ENCODE results near the gene DAAM2. TPM values are rescaled to one million over a fixed set of nuclear protein-coding genes. Genes with fewer than 3 reads are reported as not detected.
A peak's percentile ranks its signal among the peaks of the same experiment; 100 is the strongest.

Gene DAAM2
- total and polyA plus RNA-seq, 3 experiments from 2014 or later: not detected

- Histone ChIP-seq H3K9me3 (ENCODE audit: low read length) (no peaks in the 10 kb centered on the region), H3K4me3 (ENCODE audit: low read length) (peak overlapping the region; percentile 31), H3K4me1 (ENCODE audit: insufficient read depth, low read length) (peaks cover 10% of the 10 kb centered on the region), H3K36me3 (ENCODE audit: insufficient read depth, low read length) (no peaks in the 10 kb centered on the region), H3K27ac (ENCODE audit: low read depth, low read length) (no peak overlapping the region), H3K27me3 (ENCODE audit: insufficient read depth, low read length, poor library complexity, severe bottlenecking) (no peaks in the 10 kb centered on the region)
- Mint-ChIP-seq H3K9me3 (peaks cover 0 to 7% (median 0%) of the 10 kb centered on the region in 5 donors), H3K36me3 (no peaks in the 10 kb centered on the region), H3K4me1 (peaks cover 0 to 9% (median 6%) of the 10 kb centered on the region in 3 donors), H3K27me3 (peaks cover 20 to 55% of the 10 kb centered on the region in 2 donors), H3K4me3 (peak overlapping the region; percentile 8 to 90 (median 75)), H3K27ac (peak overlapping the region in 3 of 8 donors; percentile 64 to 83 (median 78))
- ChIA-PET CTCF (no interaction called here), POLR2A (no interaction called here)
- DNase-seq: no peak
These were observed 141.5 kb downstream of the DAAM2 start for GRCh38 chr6:39933669-39934130.

- peak within 1 kb of the TSS; percentile 40 for H3K4me3 ChIP-seq (ENCODE audit: low read length)
- no peak within 1 kb of the TSS for H3K27ac ChIP-seq (ENCODE audit: low read depth, low read length)
- peak in 3 of 5 donors; percentile 3 to 45 (median 4) for DNase-seq
- ChIA-PET POLR2A (no interaction called here), CTCF (no interaction called here)
- Mint-ChIP-seq H3K4me3 (peak within 1 kb of the TSS; percentile 8 to 90 (median 75)), H3K27me3 (peaks cover 18 to 55% of the 10 kb centered on the region in 2 donors), H3K36me3 (no peaks in the 10 kb centered on the region), H3K4me1 (peaks cover 0 to 9% (median 6%) of the 10 kb centered on the region in 3 donors), H3K27ac (peak within 1 kb of the TSS in 3 of 8 donors; percentile 64 to 83 (median 78)), H3K9me3 (peaks cover 0 to 7% (median 0%) of the 10 kb centered on the region in 5 donors)
- peaks cover 10% of the 10 kb centered on the region for H3K4me1 ChIP-seq (ENCODE audit: insufficient read depth, low read length)
- no peaks in the 10 kb centered on the region for H3K9me3 ChIP-seq (ENCODE audit: low read length)
- no peaks in the 10 kb centered on the region for H3K36me3 ChIP-seq (ENCODE audit: insufficient read depth, low read length)
- no peaks in the 10 kb centered on the region for H3K27me3 ChIP-seq (ENCODE audit: insufficient read depth, low read length, poor library complexity, severe bottlenecking)
These were observed 142.1 kb downstream of the DAAM2 start, which contains the start of gene MOCS1 for GRCh38 chr6:39934131-39934757. MOCS1 (minus strand) TSS chr6:39934462; CDS start chr6:39934417, 45 bp downstream.

GRCh38 chr6:39935241-39935640 is 143.1 kb downstream of the DAAM2 start:
- no peaks in the 10 kb centered on the region for H3K36me3 ChIP-seq (ENCODE audit: insufficient read depth, low read length)
- H3K27me3 Mint-ChIP-seq: peaks cover 17 to 51% of the 10 kb centered on the region in 2 donors
- H3K9me3 Mint-ChIP-seq: peaks cover 0 to 7% (median 0%) of the 10 kb centered on the region in 5 donors
- no peak overlapping the region for H3K4me3 Mint-ChIP-seq
- peaks cover 10% of the 10 kb centered on the region for H3K4me1 ChIP-seq (ENCODE audit: insufficient read depth, low read length)
- no peaks in the 10 kb centered on the region for H3K9me3 ChIP-seq (ENCODE audit: low read length)
- CTCF ChIA-PET: no interaction called here
- no peak for DNase-seq
- no peak overlapping the region for H3K4me3 ChIP-seq (ENCODE audit: low read length)
- no peaks in the 10 kb centered on the region for H3K36me3 Mint-ChIP-seq
- peaks cover 0 to 9% (median 6%) of the 10 kb centered on the region in 3 donors for H3K4me1 Mint-ChIP-seq
- H3K27ac ChIP-seq (ENCODE audit: low read depth, low read length): no peak overlapping the region
- POLR2A ChIA-PET: no interaction called here
- no peaks in the 10 kb centered on the region for H3K27me3 ChIP-seq (ENCODE audit: insufficient read depth, low read length, poor library complexity, severe bottlenecking)
- no peak overlapping the region for H3K27ac Mint-ChIP-seq

GRCh38 chr6:39936857-39937256 is 144.7 kb downstream of the DAAM2 start:
- Histone ChIP-seq H3K27me3 (ENCODE audit: insufficient read depth, low read length, poor library complexity, severe bottlenecking) (no peaks in the 10 kb centered on the region), H3K9me3 (ENCODE audit: low read length) (no peaks in the 10 kb centered on the region), H3K4me1 (ENCODE audit: insufficient read depth, low read length) (peaks cover 10% of the 10 kb centered on the region), H3K36me3 (ENCODE audit: insufficient read depth, low read length) (no peaks in the 10 kb centered on the region), H3K27ac (ENCODE audit: low read depth, low read length) (no peak overlapping the region), H3K4me3 (ENCODE audit: low read length) (no peak overlapping the region)
- Mint-ChIP-seq H3K4me3 (no peak overlapping the region), H3K27me3 (peaks cover 17 to 46% of the 10 kb centered on the region in 2 donors), H3K27ac (no peak overlapping the region), H3K36me3 (no peaks in the 10 kb centered on the region), H3K9me3 (peaks cover 0 to 7% (median 0%) of the 10 kb centered on the region in 5 donors), H3K4me1 (peaks cover 0 to 9% (median 6%) of the 10 kb centered on the region in 3 donors)
- DNase-seq: no peak
- ChIA-PET CTCF (no interaction called here), POLR2A (no interaction called here)

- peaks cover 12 to 36% of the 10 kb centered on the region in 2 donors for H3K27me3 Mint-ChIP-seq
- no peaks in the 10 kb centered on the region for H3K36me3 ChIP-seq (ENCODE audit: insufficient read depth, low read length)
- H3K27ac ChIP-seq (ENCODE audit: low read depth, low read length): no peak overlapping the region
- DNase-seq: no peak
- ChIA-PET POLR2A (no interaction called here), CTCF (no interaction called here)
- H3K4me1 Mint-ChIP-seq: peaks cover 0 to 9% (median 6%) of the 10 kb centered on the region in 3 donors
- no peaks in the 10 kb centered on the region for H3K27me3 ChIP-seq (ENCODE audit: insufficient read depth, low read length, poor library complexity, severe bottlenecking)
- H3K36me3 Mint-ChIP-seq: no peaks in the 10 kb centered on the region
- no peak overlapping the region for H3K27ac Mint-ChIP-seq
- peaks cover 10% of the 10 kb centered on the region for H3K4me1 ChIP-seq (ENCODE audit: insufficient read depth, low read length)
- no peak overlapping the region for H3K4me3 ChIP-seq (ENCODE audit: low read length)
- H3K4me3 Mint-ChIP-seq: no peak overlapping the region
- H3K9me3 ChIP-seq (ENCODE audit: low read length): no peaks in the 10 kb centered on the region
- peaks cover 0 to 4% (median 0%) of the 10 kb centered on the region in 5 donors for H3K9me3 Mint-ChIP-seq
These were observed 145.6 kb downstream of the DAAM2 start for GRCh38 chr6:39937686-39938333.

GRCh38 chr6:39938773-39939654 is 146.8 kb downstream of the DAAM2 start:
- Mint-ChIP-seq H3K4me3 (no peak overlapping the region), H3K4me1 (peaks cover 0 to 3% (median 2%) of the 10 kb centered on the region in 3 donors), H3K27ac (no peak overlapping the region), H3K9me3 (peaks cover 0 to 4% (median 0%) of the 10 kb centered on the region in 5 donors), H3K27me3 (peaks cover 6 to 25% of the 10 kb centered on the region in 2 donors), H3K36me3 (no peaks in the 10 kb centered on the region)
- Histone ChIP-seq H3K27ac (ENCODE audit: low read depth, low read length) (no peak overlapping the region), H3K9me3 (ENCODE audit: low read length) (no peaks in the 10 kb centered on the region), H3K4me1 (ENCODE audit: insufficient read depth, low read length) (peaks cover 10% of the 10 kb centered on the region), H3K36me3 (ENCODE audit: insufficient read depth, low read length) (no peaks in the 10 kb centered on the region), H3K4me3 (ENCODE audit: low read length) (no peak overlapping the region), H3K27me3 (ENCODE audit: insufficient read depth, low read length, poor library complexity, severe bottlenecking) (no peaks in the 10 kb centered on the region)
- ChIA-PET CTCF (no interaction called here), POLR2A (no interaction called here)
- DNase-seq: no peak

- H3K36me3 Mint-ChIP-seq: no peaks in the 10 kb centered on the region
These were observed 149.0 kb downstream of the DAAM2 start for GRCh38 chr6:39941138-39941537.

More at GRCh38 chr6:39941138-39941537, 149.0 kb downstream of the DAAM2 start:
- Mint-ChIP-seq H3K27ac (no peak overlapping the region), H3K27me3 (peaks cover 0 to 15% of the 10 kb centered on the region in 2 donors), H3K9me3 (peaks cover 0 to 4% (median 0%) of the 10 kb centered on the region in 5 donors), H3K4me1 (no peaks in the 10 kb centered on the region), H3K4me3 (no peak overlapping the region)
- H3K9me3 ChIP-seq (ENCODE audit: low read length): no peaks in the 10 kb centered on the region
- no peaks in the 10 kb centered on the region for H3K27me3 ChIP-seq (ENCODE audit: insufficient read depth, low read length, poor library complexity, severe bottlenecking)
- POLR2A ChIA-PET: no interaction called here
- CTCF ChIA-PET: no interaction called here
- no peak overlapping the region for H3K4me3 ChIP-seq (ENCODE audit: low read length)
- H3K36me3 ChIP-seq (ENCODE audit: insufficient read depth, low read length): no peaks in the 10 kb centered on the region
- no peak for DNase-seq
- no peak overlapping the region for H3K27ac ChIP-seq (ENCODE audit: low read depth, low read length)
- no peaks in the 10 kb centered on the region for H3K4me1 ChIP-seq (ENCODE audit: insufficient read depth, low read length)

Measured in CD8-positive, alpha-beta memory T cell (primary cell).